H1 (cell line): ENCODE measurements around the gene LYL1. TPM values are rescaled to one million over a fixed set of nuclear protein-coding genes. Genes with fewer than 3 reads are reported as not detected.
A peak's percentile ranks its signal among the peaks of the same experiment; 100 is the strongest.

Source experiments
- CTCF ChIA-PET: fragments of 300-600 bp; sonication (Branson Sonifier 250); formaldehyde crosslinking; loops from one replicate; lab custom pipeline; 2021; ENCODE audit not compliant: partially characterized antibody; lab: Charles Lee
- POLR2A ChIA-PET: fragments of 300-600 bp; sonication (Branson Sonifier 250); formaldehyde crosslinking; loops from one replicate; lab custom pipeline; 2021; ENCODE audit warnings: inconsistent platforms; ENCODE audit not compliant: partially characterized antibody; lab: Charles Lee
- DNase-seq, 2 experiments: peaks; one replicate each; pipeline versions ENCODE4 v3.0.0 to v3.0.0-alpha.2; 2010 to 2022; ENCODE audit warnings: low spot score in 2 of 2, low read depth in 1 of 2, mixed read lengths in 1 of 2
- FAIRE-seq: peaks from 2 replicates; lab custom pipeline; 2011; peaks lifted over from hg19 to GRCh38; lab: Jason Lieb, UNC
- H2AFZ ChIP-seq: 2 replicates; pipeline ENCODE4 v1.8.1; 2012; ENCODE audit warnings: low read length, inconsistent platforms
- H2AK5ac ChIP-seq: 2 replicates; pipeline ENCODE4 v1.6.1; 2013; ENCODE audit warnings: low read depth, low read length
- H2BK120ac ChIP-seq: replicated peaks from 2 replicates; pipeline ENCODE3; 2013; ENCODE audit warnings: low read depth, low read length, inconsistent platforms
- H2BK12ac ChIP-seq: 2 replicates; pipeline ENCODE4 v1.6.1; 2013; ENCODE audit warnings: low read depth, low read length
- H2BK15ac ChIP-seq: 2 replicates; pipeline ENCODE4 v1.6.1; 2013; ENCODE audit warnings: low read length
- H2BK20ac ChIP-seq: 2 replicates; pipeline ENCODE4 v1.6.1; 2013; ENCODE audit warnings: low read length
- H2BK5ac ChIP-seq: 2 replicates; pipeline ENCODE4 v1.6.1; 2013; ENCODE audit warnings: low read depth, low read length
- H3K14ac ChIP-seq: 2 replicates; pipeline ENCODE4 v1.6.1; 2013; ENCODE audit warnings: inconsistent platforms; ENCODE audit not compliant: insufficient read length
- H3K18ac ChIP-seq: 2 replicates; pipeline ENCODE4 v1.6.1; 2013; ENCODE audit warnings: low read length; ENCODE audit errors: extremely low read depth
- H3K23ac ChIP-seq: 2 replicates; pipeline ENCODE4 v1.6.1; 2013; ENCODE audit warnings: inconsistent platforms; ENCODE audit not compliant: insufficient read length
- H3K23me2 ChIP-seq: 2 replicates; pipeline ENCODE4 v1.6.1; 2013; ENCODE audit warnings: low read depth, low read length
- H3K27ac ChIP-seq: 2 replicates; pipeline ENCODE4 v1.6.1; 2011; ENCODE audit warnings: low read depth, low read length, inconsistent platforms
- H3K27me3 ChIP-seq, 4 experiments: replicated peaks in 1 of 4; 1 replicate in 1 of 4; 2 replicates in 3 of 4; pipeline versions ENCODE4 v1.6.1 to v1.8.1; 2011 to 2013; ENCODE audit warnings: low read length in 3 of 4, mild to moderate bottlenecking in 3 of 4, inconsistent platforms in 2 of 4, mixed read lengths in 2 of 4, moderate library complexity in 1 of 4; ENCODE audit not compliant: control insufficient read depth in 3 of 4, insufficient read depth in 3 of 4; ENCODE audit errors: extremely low read depth in 1 of 4
- H3K36me3 ChIP-seq, 4 experiments: 2 replicates each; pipeline versions ENCODE4 v1.6.1 to v1.8.1; 2011 to 2013; ENCODE audit warnings: mild to moderate bottlenecking in 4 of 4, low read length in 3 of 4, moderate library complexity in 2 of 4, control low read depth in 1 of 4, inconsistent platforms in 1 of 4; ENCODE audit not compliant: insufficient read depth in 4 of 4, control insufficient read depth in 2 of 4
- H3K4ac ChIP-seq: replicated peaks from 2 replicates; pipeline ENCODE3; 2013; ENCODE audit warnings: low read length, low read depth, mixed read lengths, inconsistent platforms; ENCODE audit not compliant: insufficient read length
- H3K4me1 ChIP-seq, 4 experiments: replicated peaks in 1 of 4; 1 replicate in 1 of 4; 2 replicates in 3 of 4; pipeline versions ENCODE4 v1.6.1 to v1.8.1; 2011 to 2013; ENCODE audit warnings: low read length in 3 of 4, inconsistent platforms in 2 of 4, mixed read lengths in 1 of 4; ENCODE audit not compliant: insufficient read depth in 4 of 4, control insufficient read depth in 3 of 4
- H3K4me2 ChIP-seq, 2 experiments: 2 replicates each; pipeline versions ENCODE4 v1.6.1 to v1.8.1; 2011 to 2013; ENCODE audit warnings: low read depth in 2 of 2, low read length in 2 of 2, control low read depth in 1 of 2, inconsistent platforms in 1 of 2, mild to moderate bottlenecking in 1 of 2; ENCODE audit not compliant: insufficient read depth in 1 of 2
- H3K4me3 ChIP-seq, 4 experiments: fragments of 200-600, 300-600 bp in 1 of 4; sonication (generic), shearing (Covaris generic), sonication (Bioruptor Twin) in 1 of 4; 2 replicates each; pipeline versions ENCODE4 v1.5.1 to v1.8.1; 2011 to 2016; ENCODE audit warnings: low read length in 4 of 4, low read depth in 3 of 4, control low read depth in 2 of 4, inconsistent platforms in 2 of 4, mild to moderate bottlenecking in 2 of 4, mixed read lengths in 1 of 4, moderate library complexity in 1 of 4; ENCODE audit not compliant: insufficient read depth in 2 of 4; ENCODE audit errors: extremely low read depth in 1 of 4
- H3K56ac ChIP-seq: replicated peaks from 2 replicates; pipeline ENCODE3; 2013; ENCODE audit warnings: low read depth, mild to moderate bottlenecking, mixed read lengths, low read length, inconsistent platforms; ENCODE audit not compliant: insufficient read length
- H3K79me1 ChIP-seq: 2 replicates; pipeline ENCODE4 v1.6.1; 2013; ENCODE audit warnings: low read depth, low read length, control low read depth
- H3K79me2 ChIP-seq, 2 experiments: 2 replicates each; pipeline versions ENCODE4 v1.6.1 to v1.8.1; 2012 to 2013; ENCODE audit warnings: low read length in 2 of 2, mild to moderate bottlenecking in 2 of 2, inconsistent platforms in 1 of 2; ENCODE audit not compliant: insufficient read depth in 2 of 2, control insufficient read depth in 1 of 2
- H3K9ac ChIP-seq, 4 experiments: replicated peaks in 1 of 4; 1 replicate in 1 of 4; 2 replicates in 3 of 4; pipeline versions ENCODE4 v1.6.1 to v1.8.1; 2011 to 2013; ENCODE audit warnings: low read depth in 3 of 4, low read length in 3 of 4, control low read depth in 2 of 4, mild to moderate bottlenecking in 2 of 4, moderate library complexity in 2 of 4, inconsistent platforms in 1 of 4; ENCODE audit errors: extremely low read depth in 1 of 4
- H3K9me3 ChIP-seq, 2 experiments: 2 replicates each; pipeline versions ENCODE4 v1.6.1 to v1.8.1; 2012 to 2013; ENCODE audit warnings: mild to moderate bottlenecking in 2 of 2, moderate library complexity in 2 of 2, control low read depth in 1 of 2, inconsistent platforms in 1 of 2, low read depth in 1 of 2, low read length in 1 of 2, mixed read lengths in 1 of 2; ENCODE audit not compliant: insufficient read depth in 2 of 2
- H4K20me1 ChIP-seq, 2 experiments: replicated peaks in 1 of 2; 2 replicates each; pipeline versions ENCODE3 to v1.8.1; 2011 to 2013; ENCODE audit warnings: inconsistent platforms in 2 of 2, low read length in 2 of 2, mild to moderate bottlenecking in 1 of 2; ENCODE audit not compliant: insufficient read depth in 2 of 2, control insufficient read depth in 1 of 2
- H4K5ac ChIP-seq: 2 replicates; pipeline ENCODE4 v1.6.1; 2013; ENCODE audit warnings: low read length, low read depth, mixed read lengths, inconsistent platforms; ENCODE audit not compliant: insufficient read length
- H4K8ac ChIP-seq: 2 replicates; pipeline ENCODE4 v1.8.0; 2013; ENCODE audit warnings: mild to moderate bottlenecking, moderate library complexity, low read length, inconsistent platforms; ENCODE audit not compliant: insufficient read depth; ENCODE audit errors: extremely low read depth
- H4K91ac ChIP-seq: replicated peaks from 2 replicates; pipeline ENCODE3; 2013; ENCODE audit warnings: low read length, mixed read lengths, inconsistent platforms; ENCODE audit not compliant: insufficient read length
- EGR1 ChIP-seq: IDR thresholded peaks from 2 replicates; pipeline ENCODE4 v1.6.1; 2011; ENCODE audit warnings: low read depth, low read length, borderline replicate concordance
- HDAC6 ChIP-seq: IDR thresholded peaks from one replicate; pipeline ENCODE4 v1.7.1; 2012; ENCODE audit warnings: low read depth, mild to moderate bottlenecking, inconsistent platforms, low read length, moderate library complexity
- KDM1A ChIP-seq: fragments of 200-600, 300-600 bp; sonication (generic); IDR thresholded peaks from 2 replicates; pipeline ENCODE4 v1.7.1; 2016; ENCODE audit warnings: mild to moderate bottlenecking, low read length, borderline replicate concordance
- NANOG ChIP-seq: IDR thresholded peaks from 2 replicates; pipeline ENCODE4 v1.6.1; 2011; ENCODE audit warnings: low read length, low read depth, mild to moderate bottlenecking, inconsistent platforms; ENCODE audit not compliant: insufficient read depth, poor library complexity, severe bottlenecking
- NRF1 ChIP-seq: IDR thresholded peaks from 2 replicates; pipeline ENCODE4 v1.6.1; 2011; ENCODE audit warnings: mild to moderate bottlenecking, low read depth, low read length, improper control_type of control experiment
- SUZ12 ChIP-seq: fragments of 200-600 bp; sonication (generic); IDR thresholded peaks from 2 replicates; pipeline ENCODE4 v1.6.1; 2012; ENCODE audit warnings: mild to moderate bottlenecking, inconsistent platforms, low read length, moderate library complexity, mixed read lengths
- TAF1 ChIP-seq: IDR thresholded peaks from 2 replicates; pipeline ENCODE4 v1.6.1; 2011; ENCODE audit warnings: mild to moderate bottlenecking, low read depth, low read length
- TEAD4 ChIP-seq: IDR thresholded peaks from 2 replicates; pipeline ENCODE4 v1.6.1; 2012; ENCODE audit warnings: low read depth, low read length, inconsistent platforms, mixed read lengths
- WGBS, 2 experiments: shearing (Covaris generic) in 1 of 2; methylation state at CpG; one replicate each; pipeline versions ENCODE4 v1.1.6 to v1.1.7; 2013 to 2015; ENCODE audit warnings: low lambda C conversion rate in 2 of 2, mixed read lengths in 2 of 2, inconsistent platforms in 1 of 2, low coverage in 1 of 2, missing lambda C conversion rate in 1 of 2; ENCODE audit not compliant: insufficient replicate concordance in 2 of 2, insufficient coverage in 1 of 2, insufficient read length in 1 of 2; ENCODE audit errors: extremely low coverage in 1 of 2, missing lambda C conversion rate in 1 of 2; 5-methylcytosine and 5-hydroxymethylcytosine counted together
- polyA plus RNA-seq, 7 experiments: library from polyadenylated mRNA; depleted of rRNA in 3 of 7; stranded (reverse) in 5 of 7; unstranded in 2 of 7; fragments of >200 nt in 5 of 7; fragments of 200-250 nt in 2 of 7; gene quantifications; 1 replicate in 5 of 7; 2 replicates in 1 of 7; 4 replicates in 1 of 7; pipeline versions ENCODE4 v1.2.1 to v1.2.3, GENCODE V29; 2011 to 2013; ENCODE audit warnings: missing spikeins in 2 of 7, mixed read lengths in 2 of 7
- total RNA-seq: library from RNA; stranded (reverse); fragmentation: NEBNext Ultra II Directional; extraction: Animal tissue kit (Norgen Biotek cat#: 25700); gene quantifications from 2 replicates; pipeline ENCODE4 v1.2.1, GENCODE V29; 2021

LYL1 gene
- total and polyA plus RNA-seq, 2 of the 8 experiments (the other 6 are each of a cell fraction or from before 2014, with no cell fraction given): 0.58 to 0.76 TPM

- no peak overlapping the region for H3K27ac ChIP-seq
- H3K4me2 ChIP-seq: no peak overlapping the region
- H2BK120ac ChIP-seq: no peak overlapping the region
- H2BK20ac ChIP-seq: no peak overlapping the region
- no peak overlapping the region for H2BK5ac ChIP-seq
- H3K4ac ChIP-seq: no peak overlapping the region
- H3K4me1 ChIP-seq: peaks cover 0 to 25% (median 9%) of the 10 kb centered on the region in 4 experiments; a peak in 5 of 7 replicates
- H3K27me3 ChIP-seq: peaks cover 22 to 41% (median 34%) of the 10 kb centered on the region in 4 experiments
- TF ChIP-seq SUZ12 (no peak), TAF1 (no peak), NRF1 (no peak), KDM1A (no peak), EGR1 (no peak), NANOG (no peak), HDAC6 (no peak), TEAD4 (no peak)
- TF ChIP-seq, all 59 proteins: peak for 0
- no peak overlapping the region for H2BK15ac ChIP-seq
- H4K8ac ChIP-seq: peak overlapping the region; percentile 57; the same call in 1 of the 2 replicates
- no peak overlapping the region for H3K18ac ChIP-seq
- H3K23me2 ChIP-seq: peaks cover 6% of the 10 kb centered on the region; the same call in 1 of the 2 replicates
- H3K36me3 ChIP-seq: peaks cover 0 to 7% (median 4%) of the 10 kb centered on the region in 4 experiments; a peak in 4 of 8 replicates
- no peak overlapping the region for H3K23ac ChIP-seq
- CTCF ChIA-PET: interaction anchor here (0.8 to 5.0 kb wide), 17 partner anchors 9 to 138 kb away, joined by 3 to 47 read pairs (median 5); no protein-coding TSS in a partner anchor
- FAIRE-seq: no peak
- no peaks in the 10 kb centered on the region for H3K79me2 ChIP-seq
- H4K91ac ChIP-seq: no peak overlapping the region
- 88% methylated on average over 11 of the region's 13 CpGs; no CpG with 5 or more reads in 1 of the 2 experiments for WGBS, 2 experiments
- H3K9ac ChIP-seq: no peak overlapping the region
- H2AK5ac ChIP-seq: no peak overlapping the region
- DNase-seq: no peak
- H3K14ac ChIP-seq: no peak overlapping the region
- H4K20me1 ChIP-seq: peaks cover 0 to 14% of the 10 kb centered on the region in 2 experiments
- H2AFZ ChIP-seq: no peak overlapping the region
- H3K4me3 ChIP-seq: no peak overlapping the region
- no peak overlapping the region for H3K56ac ChIP-seq
- no peak overlapping the region for H4K5ac ChIP-seq
- H2BK12ac ChIP-seq: no peak overlapping the region
- no peaks in the 10 kb centered on the region for H3K79me1 ChIP-seq
- no peaks in the 10 kb centered on the region for H3K9me3 ChIP-seq
- POLR2A ChIA-PET: interaction anchor here (0.7 to 11.6 kb wide), 12 partner anchors 8 to 149 kb away, joined by 3 to 141 read pairs (median 4); partner anchors contain the start of genes IER2, NACC1, STX10 and TRMT1
Observed at GRCh38 chr19:13103581-13104359, 1.1 kb upstream of the LYL1 start.
